CD14-positive monocyte (primary cell): ENCODE data around the gene CHML. TPM values are rescaled to one million over a fixed set of nuclear protein-coding genes. Genes with fewer than 3 reads are reported as not detected.

ENCODE experiments used
- DNase-seq, 3 donors: peaks; one replicate each; pipeline ENCODE4 v3.0.0-alpha.2; 2011 to 2022
- H2AFZ ChIP-seq: 2 replicates; pipeline ENCODE4 v1.6.0; 2012; ENCODE audit warnings: mild to moderate bottlenecking, low read depth, low read length, inconsistent platforms; ENCODE audit not compliant: insufficient read depth, poor library complexity, severe bottlenecking
- H3K27ac ChIP-seq, 2 donors: 1 replicate in 1 of 2; 2 replicates in 1 of 2; pipeline ENCODE4 v1.5.1; 2012 to 2013; ENCODE audit warnings: low read length in 2 of 2, control low read depth in 1 of 2, inconsistent platforms in 1 of 2, low read depth in 1 of 2, mild to moderate bottlenecking in 1 of 2
- H3K27me3 ChIP-seq, 2 donors: one replicate each; pipeline versions ENCODE4 v1.6.0 to v1.6.1; 2011 to 2013; ENCODE audit warnings: low read length in 2 of 2; ENCODE audit not compliant: control insufficient read depth in 2 of 2, insufficient read depth in 2 of 2
- H3K36me3 ChIP-seq, 2 donors: replicated peaks in 1 of 2; 1 replicate in 1 of 2; 2 replicates in 1 of 2; pipeline versions ENCODE4 v1.5.1 to v1.6.1; 2012 to 2013; ENCODE audit warnings: low read length in 2 of 2, control low read depth in 1 of 2, inconsistent platforms in 1 of 2, mild to moderate bottlenecking in 1 of 2; ENCODE audit not compliant: insufficient read depth in 2 of 2, control insufficient read depth in 1 of 2
- H3K4me1 ChIP-seq, 2 donors: 1 replicate in 1 of 2; 2 replicates in 1 of 2; pipeline versions ENCODE4 v1.5.1 to v1.6.1; 2012 to 2013; ENCODE audit warnings: low read length in 2 of 2, control low read depth in 1 of 2, inconsistent platforms in 1 of 2, mild to moderate bottlenecking in 1 of 2, moderate library complexity in 1 of 2; ENCODE audit not compliant: insufficient read depth in 2 of 2, control insufficient read depth in 1 of 2
- H3K4me2 ChIP-seq: replicated peaks from 2 replicates; pipeline ENCODE3; 2012; ENCODE audit warnings: low read length, moderate library complexity, mild to moderate bottlenecking; ENCODE audit not compliant: poor library complexity, severe bottlenecking; ENCODE audit errors: extremely low read depth
- H3K4me3 ChIP-seq, 3 experiments: fragments of 200-600 bp in 1 of 3; sonication (generic) in 1 of 3; replicated peaks in 1 of 3; 1 replicate in 2 of 3; 2 replicates in 1 of 3; pipeline ENCODE4 v1.5.1; 2011 to 2013; ENCODE audit warnings: low read length in 3 of 3, mild to moderate bottlenecking in 3 of 3, control low read depth in 2 of 3, low read depth in 2 of 3, inconsistent platforms in 1 of 3, moderate library complexity in 1 of 3
- H3K79me2 ChIP-seq: 2 replicates; pipeline ENCODE4 v1.6.0; 2012; ENCODE audit warnings: mild to moderate bottlenecking, control low read depth, inconsistent platforms, low read length, moderate library complexity; ENCODE audit not compliant: insufficient read depth
- H3K9ac ChIP-seq: 2 replicates; pipeline ENCODE4 v1.6.0; 2017; ENCODE audit warnings: low read length, mild to moderate bottlenecking; ENCODE audit not compliant: insufficient read depth, poor library complexity, severe bottlenecking
- H3K9me3 ChIP-seq, 2 donors: replicated peaks in 1 of 2; 1 replicate in 1 of 2; 2 replicates in 1 of 2; pipeline versions ENCODE4 v1.5.1 to v1.6.1; 2012 to 2013; ENCODE audit warnings: low read length in 2 of 2, control low read depth in 1 of 2; ENCODE audit not compliant: control insufficient read depth in 1 of 2, insufficient read depth in 1 of 2
- H4K20me1 ChIP-seq: 2 replicates; pipeline ENCODE4 v1.6.0; 2012; ENCODE audit warnings: mild to moderate bottlenecking, low read length, control low read depth, moderate library complexity; ENCODE audit not compliant: insufficient read depth
- H3K27ac Mint-ChIP-seq, 7 donors: one replicate each; pipeline ENCODE4 v1.8.0; 2020; ENCODE audit warnings: mild to moderate bottlenecking in 7 of 7, mixed read lengths in 7 of 7, moderate library complexity in 6 of 7, inconsistent platforms in 2 of 7
- H3K27me3 Mint-ChIP-seq, 3 donors: one replicate each; pipeline ENCODE4 v1.8.0; 2021 to 2022; ENCODE audit warnings: low read depth in 3 of 3, mild to moderate bottlenecking in 3 of 3, mixed read lengths in 3 of 3, moderate library complexity in 3 of 3, inconsistent platforms in 1 of 3
- H3K36me3 Mint-ChIP-seq, 2 donors: one replicate each; pipeline ENCODE4 v1.8.0; 2020; ENCODE audit warnings: mixed read lengths in 2 of 2, inconsistent platforms in 1 of 2, mild to moderate bottlenecking in 1 of 2
- H3K4me1 Mint-ChIP-seq: one replicate; pipeline ENCODE4 v1.8.0; 2020; ENCODE audit warnings: mild to moderate bottlenecking, mixed read lengths
- H3K4me3 Mint-ChIP-seq, 2 donors: one replicate each; pipeline ENCODE4 v1.8.0; 2020; ENCODE audit warnings: mild to moderate bottlenecking in 2 of 2, mixed read lengths in 2 of 2, moderate library complexity in 1 of 2
- H3K9me3 Mint-ChIP-seq, 7 donors: one replicate each; pipeline ENCODE4 v1.8.0; 2020 to 2022; ENCODE audit warnings: mixed read lengths in 7 of 7, mild to moderate bottlenecking in 6 of 7, moderate library complexity in 6 of 7, inconsistent platforms in 2 of 7
- WGBS: methylation state at CpG from one replicate; pipeline ENCODE4 v1.1.5; 2013; ENCODE audit warnings: missing lambda C conversion rate; ENCODE audit not compliant: insufficient coverage; 5-methylcytosine and 5-hydroxymethylcytosine counted together
- intact Hi-C, 2 donors: fragments of 100-400 bp; cut with micrococcal nuclease; formaldehyde crosslinking; loops; one replicate each; pipeline versions ENCODE4 v1.15.0 to v1.15.1; 2023
- polyA plus RNA-seq, 3 donors: library from polyadenylated mRNA; depleted of rRNA in 1 of 3; unstranded in 2 of 3; stranded (reverse) in 1 of 3; fragments of 300-500 nt in 2 of 3; fragments of >200 nt in 1 of 3; fragmentation: Illumina TruSeq in 2 of 3; gene quantifications; 1 replicate in 2 of 3; 2 replicates in 1 of 3; pipeline ENCODE4 v1.2.3, GENCODE V29; 2012 to 2021
- TF ChIP-seq, protein P1 (sequence below): fragments of 200-600 bp; IDR thresholded peaks from one replicate; pipeline ENCODE4 v1.8.0; 2022; ENCODE audit warnings: antibody characterized with exemption, mild to moderate bottlenecking

CHML gene
- polyA plus RNA-seq, 3 donors, result 3.4 to 6.6 (median 3.4) TPM

DNA sequence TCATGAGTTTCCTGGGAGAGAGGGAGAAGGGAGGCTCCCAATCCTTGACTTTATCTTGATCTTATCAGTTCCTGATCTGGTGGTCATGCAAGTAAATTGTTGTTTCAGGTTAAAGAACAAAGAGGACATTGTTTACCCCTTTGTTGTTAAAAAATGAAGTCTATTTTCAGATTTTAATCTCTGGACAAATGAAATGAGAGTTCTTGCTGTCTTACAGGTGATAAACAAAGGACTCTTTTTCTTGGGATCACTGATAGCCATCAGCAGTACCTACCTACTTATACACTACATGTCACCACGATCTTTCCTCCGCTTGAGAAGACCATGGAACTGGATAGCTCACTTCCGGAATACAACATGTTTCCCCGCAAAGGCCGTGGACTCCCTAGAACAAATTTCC, 48.4 kb downstream of the CHML start:
- no peak overlapping the region for H3K4me3 Mint-ChIP-seq
- TF ChIP-seq, protein P1, sequence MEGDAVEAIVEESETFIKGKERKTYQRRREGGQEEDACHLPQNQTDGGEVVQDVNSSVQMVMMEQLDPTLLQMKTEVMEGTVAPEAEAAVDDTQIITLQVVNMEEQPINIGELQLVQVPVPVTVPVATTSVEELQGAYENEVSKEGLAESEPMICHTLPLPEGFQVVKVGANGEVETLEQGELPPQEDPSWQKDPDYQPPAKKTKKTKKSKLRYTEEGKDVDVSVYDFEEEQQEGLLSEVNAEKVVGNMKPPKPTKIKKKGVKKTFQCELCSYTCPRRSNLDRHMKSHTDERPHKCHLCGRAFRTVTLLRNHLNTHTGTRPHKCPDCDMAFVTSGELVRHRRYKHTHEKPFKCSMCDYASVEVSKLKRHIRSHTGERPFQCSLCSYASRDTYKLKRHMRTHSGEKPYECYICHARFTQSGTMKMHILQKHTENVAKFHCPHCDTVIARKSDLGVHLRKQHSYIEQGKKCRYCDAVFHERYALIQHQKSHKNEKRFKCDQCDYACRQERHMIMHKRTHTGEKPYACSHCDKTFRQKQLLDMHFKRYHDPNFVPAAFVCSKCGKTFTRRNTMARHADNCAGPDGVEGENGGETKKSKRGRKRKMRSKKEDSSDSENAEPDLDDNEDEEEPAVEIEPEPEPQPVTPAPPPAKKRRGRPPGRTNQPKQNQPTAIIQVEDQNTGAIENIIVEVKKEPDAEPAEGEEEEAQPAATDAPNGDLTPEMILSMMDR, result no peak
- H3K9ac ChIP-seq, result no peak overlapping the region
- H3K36me3 ChIP-seq, result peaks cover 33 to 52% of the 10 kb centered on the region in 2 donors
- 100% methylated on average over 1 of the region's 5 CpGs for WGBS
- no peaks in the 10 kb centered on the region for H3K27me3 Mint-ChIP-seq
- no peaks in the 10 kb centered on the region for H3K27me3 ChIP-seq
- H3K9me3 ChIP-seq, result no peaks in the 10 kb centered on the region
- no peaks in the 10 kb centered on the region for H4K20me1 ChIP-seq
- no peaks in the 10 kb centered on the region for H3K9me3 Mint-ChIP-seq
- H3K36me3 Mint-ChIP-seq, result peaks cover 53 to 59% of the 10 kb centered on the region in 2 donors
- no peaks in the 10 kb centered on the region for H3K79me2 ChIP-seq
- H3K27ac Mint-ChIP-seq, result peak overlapping the region; percentile 42 to 90 (median 84)
- no peak overlapping the region for H3K4me2 ChIP-seq
- H3K4me3 ChIP-seq, result no peak overlapping the region
- DNase-seq, result no peak
- no peak overlapping the region for H2AFZ ChIP-seq
- peak overlapping the region in 1 of 2 donors; percentile 68 for H3K27ac ChIP-seq
- peaks cover 34 to 36% of the 10 kb centered on the region in 2 donors for H3K4me1 ChIP-seq
- intact Hi-C loops, result loop anchor here in 1 of 2 donors (5.0 kb wide), 2 partner anchors 39 to 59 kb away; partner anchors contain the start of gene KMO
- H3K4me1 Mint-ChIP-seq, result peaks cover 41% of the 10 kb centered on the region

DNA sequence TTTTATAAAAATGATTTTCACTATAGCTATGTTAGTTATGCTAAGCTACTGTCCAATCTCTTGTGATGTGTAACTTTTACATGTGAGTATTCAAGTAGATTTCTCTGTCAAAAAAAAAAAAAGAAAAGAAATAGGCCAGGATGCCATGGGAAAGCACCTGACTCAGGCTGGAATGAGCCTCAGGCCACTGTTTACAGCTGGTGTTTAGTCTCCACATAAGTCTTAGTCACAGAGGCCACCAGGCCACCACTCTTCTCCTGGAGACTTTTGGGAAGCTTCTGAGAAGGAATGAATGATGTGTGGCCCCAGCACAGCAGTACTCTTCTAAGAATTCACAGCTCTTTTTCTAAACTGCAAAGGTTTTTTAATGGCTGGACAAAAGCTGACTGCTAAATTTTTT, 48.9 kb downstream of the CHML start:
- peak overlapping the region in 6 of 7 donors; percentile 8 to 90 (median 71) for H3K27ac Mint-ChIP-seq

More for the DNA sequence above, 48.9 kb downstream of the CHML start:
- no peaks in the 10 kb centered on the region for H3K9me3 ChIP-seq
- peak overlapping the region in 1 of 2 donors; percentile 68 for H3K27ac ChIP-seq
- no peak overlapping the region for H3K4me3 Mint-ChIP-seq
- TF ChIP-seq, protein P1, result no peak
- intact Hi-C loops, result loop anchor here in 1 of 2 donors (5.0 kb wide), 2 partner anchors 39 to 59 kb away; partner anchors contain the start of gene KMO
- peak; percentile 35 to 87 (median 44) for DNase-seq
- H4K20me1 ChIP-seq, result no peaks in the 10 kb centered on the region
- H3K27me3 ChIP-seq, result no peaks in the 10 kb centered on the region
- H3K79me2 ChIP-seq, result no peaks in the 10 kb centered on the region
- no peak overlapping the region for H3K4me2 ChIP-seq
- peaks cover 54 to 58% of the 10 kb centered on the region in 2 donors for H3K36me3 Mint-ChIP-seq
- H3K4me1 ChIP-seq, result peaks cover 34 to 36% of the 10 kb centered on the region in 2 donors
- H3K9me3 Mint-ChIP-seq, result no peaks in the 10 kb centered on the region
- H2AFZ ChIP-seq, result no peak overlapping the region
- peaks cover 33 to 52% of the 10 kb centered on the region in 2 donors for H3K36me3 ChIP-seq
- H3K27me3 Mint-ChIP-seq, result no peaks in the 10 kb centered on the region
- H3K9ac ChIP-seq, result no peak overlapping the region
- H3K4me3 ChIP-seq, result no peak overlapping the region
- H3K4me1 Mint-ChIP-seq, result peaks cover 41% of the 10 kb centered on the region
